ENCODE data around the gene SIGLEC11.

DNA sequence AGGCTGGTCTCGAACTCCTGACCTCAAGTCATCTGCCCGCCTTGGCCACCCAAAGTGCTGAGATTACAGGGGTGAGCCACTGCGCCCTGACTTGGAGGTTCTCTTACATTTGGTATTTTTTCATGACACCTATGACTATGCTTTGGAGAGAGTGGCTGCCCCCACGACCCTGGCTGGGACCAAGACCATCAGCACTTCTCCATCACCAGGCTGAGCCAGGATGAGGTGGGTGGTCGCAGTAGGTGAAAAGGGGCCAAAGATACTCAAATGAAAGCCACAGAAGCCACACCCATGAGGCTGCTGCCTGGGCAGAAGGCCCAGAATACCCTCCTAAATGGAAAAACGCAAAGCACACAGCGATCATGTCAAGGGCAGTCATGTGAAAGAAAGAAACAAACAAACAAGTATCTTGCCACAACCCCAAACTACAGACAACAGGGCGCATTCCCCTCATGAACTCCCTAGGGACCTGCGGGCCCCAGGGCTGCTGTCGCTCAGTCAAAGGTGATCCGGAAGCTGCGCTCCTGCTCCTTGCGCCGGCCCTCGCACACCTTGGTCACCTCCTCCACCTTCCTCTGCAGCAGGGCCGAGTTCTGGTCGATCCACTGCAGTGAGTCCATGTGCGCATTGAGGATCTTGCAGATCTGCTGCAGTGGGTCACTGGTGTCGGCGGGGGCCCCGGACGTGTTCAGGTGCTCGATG, 53.1 kb downstream of the SIGLEC11 start:
- TF ChIP-seq, protein P1, sequence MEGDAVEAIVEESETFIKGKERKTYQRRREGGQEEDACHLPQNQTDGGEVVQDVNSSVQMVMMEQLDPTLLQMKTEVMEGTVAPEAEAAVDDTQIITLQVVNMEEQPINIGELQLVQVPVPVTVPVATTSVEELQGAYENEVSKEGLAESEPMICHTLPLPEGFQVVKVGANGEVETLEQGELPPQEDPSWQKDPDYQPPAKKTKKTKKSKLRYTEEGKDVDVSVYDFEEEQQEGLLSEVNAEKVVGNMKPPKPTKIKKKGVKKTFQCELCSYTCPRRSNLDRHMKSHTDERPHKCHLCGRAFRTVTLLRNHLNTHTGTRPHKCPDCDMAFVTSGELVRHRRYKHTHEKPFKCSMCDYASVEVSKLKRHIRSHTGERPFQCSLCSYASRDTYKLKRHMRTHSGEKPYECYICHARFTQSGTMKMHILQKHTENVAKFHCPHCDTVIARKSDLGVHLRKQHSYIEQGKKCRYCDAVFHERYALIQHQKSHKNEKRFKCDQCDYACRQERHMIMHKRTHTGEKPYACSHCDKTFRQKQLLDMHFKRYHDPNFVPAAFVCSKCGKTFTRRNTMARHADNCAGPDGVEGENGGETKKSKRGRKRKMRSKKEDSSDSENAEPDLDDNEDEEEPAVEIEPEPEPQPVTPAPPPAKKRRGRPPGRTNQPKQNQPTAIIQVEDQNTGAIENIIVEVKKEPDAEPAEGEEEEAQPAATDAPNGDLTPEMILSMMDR (conservative IDR thresholded peaks at IDR 0.05; ENCODE audit: low read depth, low read length) = no peak
- no peak for TF ChIP-seq EZH2 (IDR thresholded peaks at IDR 0.05; ENCODE audit: borderline replicate concordance, low read depth, low read length, poor library complexity, severe bottlenecking)
